Measurements from ENCODE around the gene KIAA1614. TPM values are rescaled to one million over a fixed set of nuclear protein-coding genes. Genes with fewer than 3 reads are reported as not detected.
A peak's percentile ranks its signal among the peaks of the same experiment; 100 is the strongest.

The KIAA1614 gene, protein sequence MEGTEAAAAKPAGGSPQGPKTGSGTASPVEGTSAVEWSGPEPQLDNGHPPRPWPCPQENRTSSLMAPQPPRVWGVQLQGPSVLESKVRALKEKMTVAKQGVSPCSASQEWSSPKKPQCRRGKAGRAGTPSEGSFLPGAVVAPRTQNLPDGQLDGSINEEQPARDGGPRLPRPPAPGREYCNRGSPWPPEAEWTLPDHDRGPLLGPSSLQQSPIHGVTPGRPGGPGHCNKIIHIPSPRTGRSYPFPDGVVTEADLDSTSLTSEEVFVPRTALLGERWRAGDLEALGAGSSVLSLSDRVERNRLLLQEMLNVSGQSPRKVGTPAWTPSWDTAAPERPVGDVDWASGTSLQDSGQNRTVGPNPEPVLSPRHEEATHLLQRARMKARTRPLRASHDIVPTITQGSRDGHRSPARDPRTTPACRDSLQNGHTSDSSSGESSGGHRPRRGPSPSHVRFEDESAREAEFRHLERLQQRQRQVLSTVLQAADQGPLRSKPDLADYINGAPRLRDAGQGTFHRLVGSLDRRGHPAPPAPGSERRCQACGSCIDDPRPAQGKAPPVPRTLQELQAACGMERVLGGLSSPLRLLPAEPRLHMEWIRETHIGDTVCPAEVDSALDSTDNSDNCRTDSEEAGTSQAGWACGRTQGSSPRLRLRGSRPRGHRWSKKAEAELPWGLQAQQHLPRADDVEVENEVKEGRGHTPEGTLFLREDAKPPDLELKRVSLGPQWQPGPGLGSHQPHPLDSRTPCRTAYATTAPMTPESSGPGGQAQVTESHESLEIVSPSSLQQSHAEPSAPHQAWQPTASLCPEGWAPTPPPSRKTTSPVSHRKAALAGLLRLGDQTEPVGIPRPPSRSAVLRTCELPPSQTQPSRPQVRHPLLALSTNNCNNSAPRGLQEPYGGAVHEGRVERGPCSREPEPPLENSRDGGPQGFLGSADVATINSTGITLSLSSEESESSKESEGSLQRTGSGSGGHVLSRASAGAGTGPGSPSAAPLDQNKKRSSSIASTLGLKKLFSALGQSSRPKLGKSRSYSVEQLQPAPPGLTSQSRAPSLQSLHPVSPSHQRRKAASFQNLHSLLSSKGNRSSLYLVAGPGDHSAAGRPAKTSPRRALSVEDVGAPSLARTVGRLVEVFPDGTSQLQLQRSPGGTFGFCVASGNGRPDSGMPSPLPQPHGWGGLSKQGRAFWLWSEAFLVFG
- 0.03 to 0.12 TPM (median 0.06 TPM) in 3 replicates for polyA plus RNA-seq
- polyA plus RNA-seq (2011; ENCODE audit: low read depth): not detected
- polyA plus RNA-seq (2011; cell fraction: cytosol; rRNA removed): 0.05 and 0.06 TPM in 2 replicates
- polyA plus RNA-seq (2011; cell fraction: nucleus; rRNA removed): 0.22 and 0.37 TPM in 2 replicates
- 0.18 and 0.48 TPM in 2 replicates for polyA plus RNA-seq (2012; ENCODE audit: low replicate concordance)
- 0.03 to 0.07 TPM in 2 of 3 replicates, not detected in the other for polyA minus RNA-seq
- polyA minus RNA-seq (2011; cell fraction: cytosol; rRNA and poly(A)+ RNA removed): not detected
- polyA minus RNA-seq (2011; cell fraction: nucleus; rRNA and poly(A)+ RNA removed): 0.23 and 0.42 TPM in 2 replicates

DNA sequence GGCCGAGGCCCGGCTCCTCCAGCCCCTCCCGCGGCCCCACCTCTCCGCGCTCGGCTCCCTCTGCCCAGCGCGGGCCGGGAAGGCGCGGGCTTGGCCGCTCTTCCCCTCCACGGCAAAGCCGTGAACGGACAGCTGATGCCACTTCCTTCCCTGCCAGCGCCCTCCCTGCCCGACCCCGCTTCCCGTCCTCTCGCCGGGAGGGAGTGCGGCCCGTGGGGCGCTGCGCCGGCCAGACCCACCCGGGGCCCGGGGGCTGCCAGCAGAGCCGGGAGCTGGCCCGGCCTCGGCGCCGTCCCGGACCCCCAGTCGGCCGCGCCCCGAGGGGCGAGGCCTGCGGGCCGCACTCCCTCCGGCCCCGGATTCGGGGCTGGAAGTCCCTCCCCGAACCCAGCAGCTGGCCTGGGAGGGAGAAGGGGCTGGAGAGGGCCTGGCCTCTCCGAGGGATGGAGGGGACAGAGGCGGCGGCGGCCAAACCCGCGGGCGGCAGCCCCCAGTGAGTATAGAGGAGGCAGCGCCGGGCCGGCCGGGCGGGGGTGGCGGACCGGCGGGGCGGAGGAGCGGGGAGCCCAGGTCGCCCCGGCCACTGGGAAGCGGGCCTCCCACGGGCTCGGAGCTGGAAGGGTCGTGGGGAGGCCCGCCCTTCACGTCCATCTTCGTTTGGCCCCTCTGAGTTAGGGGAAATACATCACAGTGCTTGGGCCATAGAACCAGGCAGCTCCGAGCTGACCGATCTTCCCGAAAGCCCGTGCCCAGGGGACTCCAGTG is at the start of gene KIAA1614:
Gene KIAA1614, plus strand, starts transcription at position 97 of the 765 bp plus-strand sequence. Its CDS starts 347 bp downstream, at position 444.
- Histone ChIP-seq H3K27ac (ENCODE audit: control insufficient read depth, insufficient read depth, low read length) (no peak within 1 kb of the TSS), H3K4me1 (ENCODE audit: control insufficient read depth, extremely low read depth, insufficient read depth, low read length) (peaks cover 2% of the 10 kb centered on the region), H3K9me3 (ENCODE audit: control insufficient read depth, low read depth, low read length) (no peaks in the 10 kb centered on the region), H2AFZ (ENCODE audit: control insufficient read depth, low read length) (peak within 1 kb of the TSS; percentile 69), H3K36me3 (ENCODE audit: control insufficient read depth in 2 of 2, extremely low read depth in 1 of 2, insufficient read depth in 2 of 2, low read length in 2 of 2) (no peaks in the 10 kb centered on the region), H3K4me2 (ENCODE audit: control insufficient read depth, extremely low read depth, insufficient read depth, low read depth, low read length) (peak within 1 kb of the TSS; percentile 76), H3K79me2 (ENCODE audit: control insufficient read depth, insufficient read depth, low read length) (no peaks in the 10 kb centered on the region), H3K9ac (ENCODE audit: control insufficient read depth, extremely low read depth, insufficient read depth, low read length) (no peak within 1 kb of the TSS), H3K9me1 (ENCODE audit: control insufficient read depth, extremely low read depth, insufficient read depth, low read length) (no peaks in the 10 kb centered on the region), H3K4me3 (ENCODE audit: control insufficient read depth in 2 of 3, extremely low read depth in 1 of 3, insufficient read depth in 2 of 3, low read depth in 1 of 3, low read length in 3 of 3) (peak within 1 kb of the TSS; percentile 6 to 54 (median 40)), H4K20me1 (ENCODE audit: control insufficient read depth, extremely low read depth, insufficient read depth, low read length) (no peaks in the 10 kb centered on the region), H3K27me3 (ENCODE audit: control insufficient read depth, extremely low read depth, insufficient read depth, low read length) (peaks cover 22% of the 10 kb centered on the region)
- dilution Hi-C loops (cut with MboI; ENCODE audit: extremely low pct_ligation_motif_present, low sequenced_read_pairs): no loop called here
- DNase-seq (ENCODE audit: low read depth, low spot score): no peak
- TF ChIP-seq EZH2 (IDR thresholded peaks at IDR 0.05; ENCODE audit: low read length): no peak
- TF ChIP-seq, protein P1, sequence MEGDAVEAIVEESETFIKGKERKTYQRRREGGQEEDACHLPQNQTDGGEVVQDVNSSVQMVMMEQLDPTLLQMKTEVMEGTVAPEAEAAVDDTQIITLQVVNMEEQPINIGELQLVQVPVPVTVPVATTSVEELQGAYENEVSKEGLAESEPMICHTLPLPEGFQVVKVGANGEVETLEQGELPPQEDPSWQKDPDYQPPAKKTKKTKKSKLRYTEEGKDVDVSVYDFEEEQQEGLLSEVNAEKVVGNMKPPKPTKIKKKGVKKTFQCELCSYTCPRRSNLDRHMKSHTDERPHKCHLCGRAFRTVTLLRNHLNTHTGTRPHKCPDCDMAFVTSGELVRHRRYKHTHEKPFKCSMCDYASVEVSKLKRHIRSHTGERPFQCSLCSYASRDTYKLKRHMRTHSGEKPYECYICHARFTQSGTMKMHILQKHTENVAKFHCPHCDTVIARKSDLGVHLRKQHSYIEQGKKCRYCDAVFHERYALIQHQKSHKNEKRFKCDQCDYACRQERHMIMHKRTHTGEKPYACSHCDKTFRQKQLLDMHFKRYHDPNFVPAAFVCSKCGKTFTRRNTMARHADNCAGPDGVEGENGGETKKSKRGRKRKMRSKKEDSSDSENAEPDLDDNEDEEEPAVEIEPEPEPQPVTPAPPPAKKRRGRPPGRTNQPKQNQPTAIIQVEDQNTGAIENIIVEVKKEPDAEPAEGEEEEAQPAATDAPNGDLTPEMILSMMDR (optimal IDR thresholded peaks at IDR 0.05 in 1 of 3, IDR thresholded peaks at IDR 0.05 in 1 of 3, conservative IDR thresholded peaks at IDR 0.05 in 1 of 3; ENCODE audit: extremely low read depth in 1 of 3, insufficient read depth in 2 of 3, low read length in 3 of 3): no peak
- no peak for FAIRE-seq
